PC-9 (cell line): ENCODE results near the gene MRPS11. TPM values are rescaled to one million over a fixed set of nuclear protein-coding genes. Genes with fewer than 3 reads are reported as not detected.

Experiments used
- BruUV-seq: library from RNA; stranded (reverse); fragments of 400-500 nt; replicated peaks from 2 replicates; lab custom pipeline; 2021; lab: Mats Ljungman, UMichigan
- CTCF ChIA-PET: fragments of 300-600 bp; sonication (Branson Sonifier 250); formaldehyde crosslinking; loops from one replicate; lab custom pipeline; 2022; ENCODE audit warnings: antibody characterized with exemption; lab: Charles Lee
- POLR2A ChIA-PET: fragments of 300-600 bp; sonication (Branson Sonifier 250); formaldehyde crosslinking; loops from one replicate; lab custom pipeline; 2022; ENCODE audit warnings: antibody characterized with exemption; ENCODE audit not compliant: unreplicated experiment; lab: Charles Lee
- DNase-seq, 2 experiments: peaks; one replicate each; pipeline versions ENCODE4 v3.0.0 to v3.0.0-alpha.2; 2015 to 2022; ENCODE audit warnings: mixed read lengths in 1 of 2
- H2AFZ ChIP-seq: fragments of 200-600 bp; sonication (generic); 2 replicates; pipeline ENCODE4 v1.8.1; 2017; ENCODE audit warnings: antibody characterized with exemption
- H3F3A ChIP-seq: fragments of 200-600 bp; sonication (generic); 2 replicates; pipeline ENCODE4 v1.8.1; 2017; ENCODE audit warnings: antibody characterized with exemption, mild to moderate bottlenecking, low read depth; ENCODE audit not compliant: insufficient read depth
- H3K27ac ChIP-seq: fragments of 200-600 bp; sonication (generic); 2 replicates; pipeline ENCODE4 v1.6.1; 2016; ENCODE audit warnings: mixed run types
- H3K27me3 ChIP-seq: fragments of 200-600 bp; sonication (generic); 2 replicates; pipeline ENCODE4 v1.6.1; 2016; ENCODE audit warnings: low read depth, mixed run types; ENCODE audit not compliant: insufficient read depth
- H3K36me3 ChIP-seq: fragments of 200-600 bp; sonication (generic); 2 replicates; pipeline ENCODE4 v1.6.1; 2016; ENCODE audit warnings: low read depth, mixed run types
- H3K4me1 ChIP-seq: fragments of 200-600 bp; sonication (generic); replicated peaks from 2 replicates; pipeline ENCODE4 v1.6.1; 2016; ENCODE audit warnings: mixed run types; ENCODE audit not compliant: insufficient read depth
- H3K4me2 ChIP-seq: fragments of 200-600 bp; sonication (generic); 2 replicates; pipeline ENCODE4 v1.6.1; 2017; ENCODE audit warnings: mixed run types
- H3K4me3 ChIP-seq: fragments of 200-600 bp; sonication (generic); 2 replicates; pipeline ENCODE4 v1.6.1; 2016; ENCODE audit warnings: mixed run types
- H3K79me2 ChIP-seq: fragments of 200-600 bp; sonication (generic); 2 replicates; pipeline ENCODE4 v1.6.1; 2017; ENCODE audit warnings: low read depth, mixed run types
- H3K9me2 ChIP-seq: fragments of 200-600 bp; sonication (generic); 2 replicates; pipeline ENCODE4 v1.8.1; 2017; ENCODE audit warnings: mild to moderate bottlenecking; ENCODE audit not compliant: insufficient read depth
- H3K9me3 ChIP-seq: fragments of 200-600 bp; sonication (generic); 2 replicates; pipeline ENCODE4 v1.8.1; 2016; ENCODE audit warnings: low read depth; ENCODE audit not compliant: insufficient read depth
- H4K20me1 ChIP-seq: fragments of 200-600 bp; sonication (generic); 2 replicates; pipeline ENCODE4 v1.8.1; 2017; ENCODE audit not compliant: insufficient read depth
- EZH2 ChIP-seq: fragments of 200-600 bp; sonication (generic); IDR thresholded peaks from 2 replicates; pipeline ENCODE4 v1.8.0; 2017; ENCODE audit warnings: antibody characterized with exemption, low read depth
- intact Hi-C: fragments of 100-400 bp; cut with micrococcal nuclease; formaldehyde crosslinking; loops from one replicate; pipeline ENCODE4 v1.10.0; 2022; ENCODE audit not compliant: unreplicated experiment
- total RNA-seq: library from RNA; stranded (reverse); gene quantifications from 2 replicates; pipeline ENCODE4 v1.2.3, GENCODE V29; 2021
- TF ChIP-seq, protein P1 (sequence below): fragments of 200-600 bp; sonication (generic); conservative IDR thresholded peaks from 2 replicates; pipeline ENCODE4 v1.6.1; 2017; ENCODE audit warnings: mixed run types, antibody characterized with exemption, mild to moderate bottlenecking, moderate library complexity

The MRPS11 gene
- total RNA-seq, 1 experiment from 2014 or later = 57.2 TPM

DNA sequence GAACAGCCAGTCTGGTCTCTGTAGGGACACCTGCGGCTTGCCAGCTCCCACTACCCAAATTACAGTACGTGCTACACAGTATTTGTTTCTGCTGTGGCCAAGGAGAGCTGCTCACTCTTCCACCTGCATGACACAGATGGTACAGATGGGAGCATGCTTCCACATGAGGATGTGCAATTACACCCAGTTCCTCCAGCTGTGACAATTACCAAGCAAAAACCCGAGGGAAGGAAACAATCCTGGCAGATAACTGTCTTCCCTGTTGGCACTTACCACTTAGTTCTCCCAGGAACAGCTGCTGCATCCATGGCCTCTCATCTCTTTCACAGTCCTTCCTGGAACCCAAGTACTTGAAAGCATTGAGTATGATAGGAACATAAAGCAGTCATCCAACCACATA, 44.6 kb downstream of the MRPS11 start:
- no peaks in the 10 kb centered on the region for H3K9me2 ChIP-seq
- H3K9me3 ChIP-seq = no peaks in the 10 kb centered on the region
- no peaks in the 10 kb centered on the region for H3K27me3 ChIP-seq
- H4K20me1 ChIP-seq = no peaks in the 10 kb centered on the region
- TF ChIP-seq, protein P1, sequence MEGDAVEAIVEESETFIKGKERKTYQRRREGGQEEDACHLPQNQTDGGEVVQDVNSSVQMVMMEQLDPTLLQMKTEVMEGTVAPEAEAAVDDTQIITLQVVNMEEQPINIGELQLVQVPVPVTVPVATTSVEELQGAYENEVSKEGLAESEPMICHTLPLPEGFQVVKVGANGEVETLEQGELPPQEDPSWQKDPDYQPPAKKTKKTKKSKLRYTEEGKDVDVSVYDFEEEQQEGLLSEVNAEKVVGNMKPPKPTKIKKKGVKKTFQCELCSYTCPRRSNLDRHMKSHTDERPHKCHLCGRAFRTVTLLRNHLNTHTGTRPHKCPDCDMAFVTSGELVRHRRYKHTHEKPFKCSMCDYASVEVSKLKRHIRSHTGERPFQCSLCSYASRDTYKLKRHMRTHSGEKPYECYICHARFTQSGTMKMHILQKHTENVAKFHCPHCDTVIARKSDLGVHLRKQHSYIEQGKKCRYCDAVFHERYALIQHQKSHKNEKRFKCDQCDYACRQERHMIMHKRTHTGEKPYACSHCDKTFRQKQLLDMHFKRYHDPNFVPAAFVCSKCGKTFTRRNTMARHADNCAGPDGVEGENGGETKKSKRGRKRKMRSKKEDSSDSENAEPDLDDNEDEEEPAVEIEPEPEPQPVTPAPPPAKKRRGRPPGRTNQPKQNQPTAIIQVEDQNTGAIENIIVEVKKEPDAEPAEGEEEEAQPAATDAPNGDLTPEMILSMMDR = no peak
- no peak for TF ChIP-seq EZH2
- no peaks in the 10 kb centered on the region for H3F3A ChIP-seq
- H3K4me1 ChIP-seq = no peaks in the 10 kb centered on the region
- H3K4me2 ChIP-seq = no peak overlapping the region
- ChIA-PET CTCF (no interaction called here), POLR2A (no interaction called here)
- BruUV-seq = no TSS peak
- no peak overlapping the region for H3K4me3 ChIP-seq
- no peaks in the 10 kb centered on the region for H3K79me2 ChIP-seq
- no peak for DNase-seq
- H3K36me3 ChIP-seq = no peaks in the 10 kb centered on the region
- H2AFZ ChIP-seq = no peak overlapping the region
- intact Hi-C loops = no loop called here
- no peak overlapping the region for H3K27ac ChIP-seq

DNA sequence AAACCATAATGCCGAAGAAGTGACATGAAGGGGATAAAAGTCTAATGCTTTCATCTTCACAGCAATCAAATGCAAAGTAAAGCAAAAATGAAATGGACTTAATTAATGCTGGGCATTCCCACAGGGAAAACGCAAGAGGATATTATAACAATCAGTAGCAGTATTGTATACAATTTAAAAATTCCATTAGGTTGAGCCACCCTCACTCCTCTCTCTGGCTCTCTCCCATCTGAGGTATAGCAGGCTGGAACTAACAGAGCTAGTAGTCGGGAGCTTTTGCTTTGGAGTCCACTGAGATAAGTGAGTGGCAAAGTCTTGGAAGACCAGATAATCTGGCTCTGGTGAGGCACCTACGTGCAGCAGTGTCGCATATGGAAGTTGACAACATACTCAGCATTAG, 45.1 kb downstream of the MRPS11 start:
- Histone ChIP-seq H3K36me3 (no peaks in the 10 kb centered on the region), H2AFZ (no peak overlapping the region), H3F3A (no peaks in the 10 kb centered on the region), H3K27me3 (no peaks in the 10 kb centered on the region), H3K27ac (no peak overlapping the region), H3K9me3 (no peaks in the 10 kb centered on the region), H3K4me2 (no peak overlapping the region), H3K79me2 (no peaks in the 10 kb centered on the region), H3K4me1 (no peaks in the 10 kb centered on the region), H3K4me3 (no peak overlapping the region), H3K9me2 (no peaks in the 10 kb centered on the region), H4K20me1 (no peaks in the 10 kb centered on the region)
- ChIA-PET CTCF (no interaction called here), POLR2A (no interaction called here)
- DNase-seq = no peak
- intact Hi-C loops = no loop called here
- BruUV-seq = no TSS peak
- TF ChIP-seq, protein P1 = no peak
- TF ChIP-seq EZH2 = no peak

DNA sequence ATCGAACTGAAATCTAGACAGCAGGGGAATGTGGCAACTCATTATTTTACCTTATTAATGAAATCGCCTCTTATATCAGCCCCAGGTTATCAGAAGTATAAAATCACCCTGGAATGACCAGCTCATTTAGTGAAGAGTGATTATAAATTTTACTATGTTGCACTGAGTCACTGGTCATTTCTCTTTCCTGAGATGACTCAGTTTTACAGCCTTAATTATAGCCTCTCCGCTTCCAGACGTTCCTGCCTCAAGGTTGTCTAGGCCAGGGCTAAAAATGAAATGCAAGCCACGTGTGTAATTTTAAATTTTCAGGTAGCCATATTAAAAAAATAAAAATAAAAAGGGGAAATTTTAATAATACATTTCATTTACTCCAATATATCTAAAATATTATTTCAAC, 45.7 kb downstream of the MRPS11 start:
- H3F3A ChIP-seq = no peaks in the 10 kb centered on the region
- intact Hi-C loops = no loop called here
- no peaks in the 10 kb centered on the region for H3K27me3 ChIP-seq
- H4K20me1 ChIP-seq = no peaks in the 10 kb centered on the region
- POLR2A ChIA-PET = no interaction called here
- no peaks in the 10 kb centered on the region for H3K79me2 ChIP-seq
- no peak overlapping the region for H3K4me2 ChIP-seq
- no peak overlapping the region for H2AFZ ChIP-seq
- H3K9me2 ChIP-seq = no peaks in the 10 kb centered on the region
- CTCF ChIA-PET = no interaction called here
- DNase-seq = no peak
- no peak overlapping the region for H3K27ac ChIP-seq
- TF ChIP-seq, protein P1 = no peak
- TF ChIP-seq EZH2 = no peak
- no TSS peak for BruUV-seq
- no peaks in the 10 kb centered on the region for H3K4me1 ChIP-seq
- no peaks in the 10 kb centered on the region for H3K36me3 ChIP-seq
- H3K9me3 ChIP-seq = no peaks in the 10 kb centered on the region
- no peak overlapping the region for H3K4me3 ChIP-seq
